Astrocyte of the cerebellum (primary cell): ENCODE measurements around the gene VTI1A.

Experiments used
- DNase-seq: peaks from one replicate; pipeline ENCODE4 v3.0.0-alpha.2; 2011; ENCODE audit warnings: low read depth
- H3K4me3 ChIP-seq: 2 replicates; pipeline ENCODE4 v1.5.1; 2011; ENCODE audit warnings: mild to moderate bottlenecking, low read depth, low read length, moderate library complexity
- CTCF ChIP-seq: IDR thresholded peaks from 2 replicates; pipeline ENCODE4 v1.5.1; 2012; ENCODE audit warnings: low read length, low read depth, moderate library complexity, mild to moderate bottlenecking; ENCODE audit errors: missing control alignments
- in situ Hi-C: cut with HindIII; loops from 2 replicates; pipeline ENCODE4 v1.10.0; 2017; ENCODE audit warnings: low sequenced_read_pairs

VTI1A gene

GRCh38 chr10:112614072-112614471 lies 167.1 kb downstream of the VTI1A start:
- no peak for DNase-seq
- no peak for TF ChIP-seq CTCF
- no peak overlapping the region for H3K4me3 ChIP-seq
- in situ Hi-C loops, result no loop called here

- DNase-seq, result no peak
- TF ChIP-seq CTCF, result no peak
- in situ Hi-C loops, result no loop called here
- H3K4me3 ChIP-seq, result no peak overlapping the region
These were observed 167.6 kb downstream of the VTI1A start for GRCh38 chr10:112614586-112614985.

- no peak overlapping the region for H3K4me3 ChIP-seq
- DNase-seq, result no peak
- no peak for TF ChIP-seq CTCF
- in situ Hi-C loops, result no loop called here
These were observed 168.3 kb downstream of the VTI1A start for GRCh38 chr10:112615269-112615668.

- in situ Hi-C loops, result no loop called here
- no peak for DNase-seq
- no peak overlapping the region for H3K4me3 ChIP-seq
- TF ChIP-seq CTCF, result no peak
These were observed 169.6 kb downstream of the VTI1A start for GRCh38 chr10:112616647-112617046.

- no peak for DNase-seq
- no peak for TF ChIP-seq CTCF
- H3K4me3 ChIP-seq, result no peak overlapping the region
- in situ Hi-C loops, result no loop called here
These were observed 171.8 kb downstream of the VTI1A start for GRCh38 chr10:112618814-112619213.

GRCh38 chr10:112619556-112619955 lies 172.5 kb downstream of the VTI1A start:
- DNase-seq, result no peak
- TF ChIP-seq CTCF, result no peak
- in situ Hi-C loops, result no loop called here
- no peak overlapping the region for H3K4me3 ChIP-seq

GRCh38 chr10:112622786-112623185 lies 175.8 kb downstream of the VTI1A start:
- DNase-seq, result no peak
- in situ Hi-C loops, result no loop called here
- TF ChIP-seq CTCF, result no peak
- no peak overlapping the region for H3K4me3 ChIP-seq
